Loucy (cell line): Measurements from ENCODE around the gene COL5A1.

Experiments used
- H2AFZ ChIP-seq: fragments of 200-600 bp; sonication (generic); 2 replicates; pipeline ENCODE4 v1.6.0; 2016; ENCODE audit warnings: antibody characterized with exemption, mild to moderate bottlenecking, low read length, moderate library complexity
- H3F3A ChIP-seq: fragments of 200-600 bp; 2 replicates; pipeline ENCODE4 v1.6.0; 2016; ENCODE audit warnings: antibody characterized with exemption, low read depth, mild to moderate bottlenecking
- H3K27me3 ChIP-seq: fragments of 200-600 bp; sonication (generic); 2 replicates; pipeline ENCODE4 v1.6.1; 2014; ENCODE audit warnings: low read length, mild to moderate bottlenecking; ENCODE audit not compliant: insufficient read depth, poor library complexity, severe bottlenecking
- H3K36me3 ChIP-seq: fragments of 200-600 bp; sonication (generic); 2 replicates; pipeline ENCODE4 v1.6.1; 2016; ENCODE audit warnings: low read length; ENCODE audit not compliant: insufficient read depth
- H3K4me1 ChIP-seq: fragments of 200-600 bp; sonication (generic); 2 replicates; pipeline ENCODE4 v1.5.1; 2014; ENCODE audit warnings: low read length, mild to moderate bottlenecking; ENCODE audit not compliant: insufficient read depth, poor library complexity, severe bottlenecking
- H3K4me2 ChIP-seq: fragments of 200-600 bp; sonication (generic); 2 replicates; pipeline ENCODE4 v1.6.0; 2014; ENCODE audit warnings: antibody characterized with exemption, low read length, low read depth, mild to moderate bottlenecking; ENCODE audit not compliant: poor library complexity, severe bottlenecking
- H3K4me3 ChIP-seq: fragments of 200-600 bp; sonication (generic); 2 replicates; pipeline ENCODE4 v1.5.1; 2014; ENCODE audit warnings: low read length, mild to moderate bottlenecking, mixed read lengths; ENCODE audit not compliant: poor library complexity, severe bottlenecking
- H3K79me2 ChIP-seq: fragments of 200-600 bp; sonication (generic); 2 replicates; pipeline ENCODE4 v1.6.1; 2014; ENCODE audit warnings: low read length; ENCODE audit not compliant: insufficient read depth
- H3K9ac ChIP-seq: fragments of 200-600 bp; sonication (generic); 2 replicates; pipeline ENCODE4 v1.6.0; 2014; ENCODE audit warnings: mild to moderate bottlenecking, low read depth, low read length, moderate library complexity; ENCODE audit not compliant: poor library complexity, severe bottlenecking
- H3K9me2 ChIP-seq: fragments of 200-600 bp; sonication (generic); replicated peaks from 2 replicates; pipeline ENCODE4 v1.6.1; 2016; ENCODE audit warnings: low read depth, low read length, mixed read lengths
- H3K9me3 ChIP-seq: fragments of 200-600 bp; sonication (generic); 2 replicates; pipeline ENCODE4 v1.6.1; 2014; ENCODE audit warnings: mild to moderate bottlenecking, antibody characterized with exemption, low read length, low read depth; ENCODE audit not compliant: insufficient read depth
- H4K20me1 ChIP-seq: fragments of 200-600 bp; sonication (generic); 2 replicates; pipeline ENCODE4 v1.6.0; 2014; ENCODE audit warnings: antibody characterized with exemption, low read length, mild to moderate bottlenecking; ENCODE audit not compliant: insufficient read depth, poor library complexity, severe bottlenecking
- EZH2phosphoT487 ChIP-seq: fragments of 200-600 bp; IDR thresholded peaks from 2 replicates; pipeline ENCODE4 v1.6.1; 2018; ENCODE audit warnings: antibody characterized with exemption, mild to moderate bottlenecking, moderate library complexity, borderline replicate concordance
- TF ChIP-seq, protein P1 (sequence below): fragments of 200-600 bp; sonication (generic); conservative IDR thresholded peaks from 2 replicates; pipeline ENCODE4 v1.5.1; 2014; ENCODE audit warnings: mild to moderate bottlenecking, antibody characterized with exemption, low read length

Gene COL5A1

DNA sequence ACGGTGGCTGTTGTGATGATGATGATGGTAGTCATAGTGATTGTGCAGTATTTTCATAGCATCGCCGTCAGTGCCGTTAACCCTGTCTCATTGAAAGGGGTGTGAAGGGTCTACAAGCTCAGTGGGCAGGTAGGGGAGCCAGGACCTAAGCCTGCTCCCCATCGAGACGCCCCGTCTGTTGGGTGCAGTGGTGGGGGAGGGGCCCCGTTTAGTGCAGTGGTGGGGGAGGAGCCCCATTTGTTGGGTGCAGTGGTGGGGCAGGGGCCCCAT, 68.6 kb downstream of the COL5A1 start:
- H3K4me2 ChIP-seq, result no peak overlapping the region
- H3K36me3 ChIP-seq, result no peaks in the 10 kb centered on the region
- no peaks in the 10 kb centered on the region for H4K20me1 ChIP-seq
- no peaks in the 10 kb centered on the region for H3K27me3 ChIP-seq
- no peaks in the 10 kb centered on the region for H3K9me2 ChIP-seq
- H3K4me1 ChIP-seq, result peaks cover 36% of the 10 kb centered on the region
- no peaks in the 10 kb centered on the region for H3K79me2 ChIP-seq
- H2AFZ ChIP-seq, result no peak overlapping the region
- H3F3A ChIP-seq, result no peaks in the 10 kb centered on the region
- no peak overlapping the region for H3K9ac ChIP-seq
- no peak for TF ChIP-seq EZH2phosphoT487
- TF ChIP-seq, protein P1, sequence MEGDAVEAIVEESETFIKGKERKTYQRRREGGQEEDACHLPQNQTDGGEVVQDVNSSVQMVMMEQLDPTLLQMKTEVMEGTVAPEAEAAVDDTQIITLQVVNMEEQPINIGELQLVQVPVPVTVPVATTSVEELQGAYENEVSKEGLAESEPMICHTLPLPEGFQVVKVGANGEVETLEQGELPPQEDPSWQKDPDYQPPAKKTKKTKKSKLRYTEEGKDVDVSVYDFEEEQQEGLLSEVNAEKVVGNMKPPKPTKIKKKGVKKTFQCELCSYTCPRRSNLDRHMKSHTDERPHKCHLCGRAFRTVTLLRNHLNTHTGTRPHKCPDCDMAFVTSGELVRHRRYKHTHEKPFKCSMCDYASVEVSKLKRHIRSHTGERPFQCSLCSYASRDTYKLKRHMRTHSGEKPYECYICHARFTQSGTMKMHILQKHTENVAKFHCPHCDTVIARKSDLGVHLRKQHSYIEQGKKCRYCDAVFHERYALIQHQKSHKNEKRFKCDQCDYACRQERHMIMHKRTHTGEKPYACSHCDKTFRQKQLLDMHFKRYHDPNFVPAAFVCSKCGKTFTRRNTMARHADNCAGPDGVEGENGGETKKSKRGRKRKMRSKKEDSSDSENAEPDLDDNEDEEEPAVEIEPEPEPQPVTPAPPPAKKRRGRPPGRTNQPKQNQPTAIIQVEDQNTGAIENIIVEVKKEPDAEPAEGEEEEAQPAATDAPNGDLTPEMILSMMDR, result no peak
- no peaks in the 10 kb centered on the region for H3K9me3 ChIP-seq
- H3K4me3 ChIP-seq, result no peak overlapping the region

DNA sequence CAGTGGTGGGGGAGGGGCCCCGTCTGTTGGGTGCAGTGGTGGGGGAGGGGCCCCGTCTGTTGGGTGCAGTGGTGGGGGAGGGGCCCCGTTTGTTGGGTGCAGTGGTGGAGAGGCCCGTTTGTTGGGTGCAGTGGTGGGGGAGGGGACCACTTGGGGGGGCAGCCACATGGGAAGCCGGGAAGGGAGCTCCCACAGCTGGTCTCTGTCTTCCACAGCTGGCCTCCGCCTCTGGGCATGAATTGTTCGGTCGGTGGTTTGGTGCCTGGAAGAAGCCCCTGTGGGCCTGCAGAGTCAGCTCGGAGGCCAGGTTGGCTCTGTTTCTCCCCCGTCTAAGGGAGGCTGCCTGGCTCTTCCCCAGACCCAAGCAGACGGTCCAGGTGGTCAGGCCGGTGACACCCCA, 69.3 kb downstream of the COL5A1 start:
- Histone ChIP-seq H3K9ac (no peak overlapping the region), H3K27me3 (no peaks in the 10 kb centered on the region), H3K9me2 (no peaks in the 10 kb centered on the region), H2AFZ (no peak overlapping the region), H3K4me1 (peaks cover 36% of the 10 kb centered on the region), H4K20me1 (no peaks in the 10 kb centered on the region), H3K4me2 (no peak overlapping the region), H3K9me3 (no peaks in the 10 kb centered on the region), H3K36me3 (no peaks in the 10 kb centered on the region), H3K79me2 (no peaks in the 10 kb centered on the region), H3K4me3 (no peak overlapping the region), H3F3A (no peaks in the 10 kb centered on the region)
- TF ChIP-seq, protein P1, result no peak
- TF ChIP-seq EZH2phosphoT487, result no peak

DNA sequence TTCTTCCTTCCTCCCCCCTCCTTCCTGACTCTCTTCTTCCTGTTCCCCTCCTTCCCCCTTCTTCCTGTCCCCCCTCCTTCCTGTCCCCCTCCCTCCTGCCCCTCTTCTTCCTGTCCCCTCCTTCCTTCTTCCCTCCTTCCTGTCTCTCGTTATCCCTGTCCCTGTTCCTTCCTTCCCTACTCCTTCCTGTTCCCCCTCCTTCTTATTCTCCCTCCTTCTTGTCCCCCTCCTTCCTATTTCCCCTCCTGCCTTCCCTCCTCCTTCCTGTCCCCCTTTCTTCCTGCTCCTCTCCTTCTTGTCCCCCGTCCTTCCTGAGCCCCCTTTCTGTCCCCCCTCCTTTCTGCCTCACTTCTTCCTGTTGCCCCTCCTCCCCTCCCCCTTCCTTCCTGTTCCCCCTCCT, 70.6 kb downstream of the COL5A1 start:
- Histone ChIP-seq H3K4me2 (no peak overlapping the region), H3K4me1 (peaks cover 27% of the 10 kb centered on the region), H3K9me2 (no peaks in the 10 kb centered on the region), H3F3A (no peaks in the 10 kb centered on the region), H3K4me3 (no peak overlapping the region), H4K20me1 (no peaks in the 10 kb centered on the region), H3K9ac (no peak overlapping the region), H3K79me2 (no peaks in the 10 kb centered on the region), H3K36me3 (no peaks in the 10 kb centered on the region), H3K27me3 (no peaks in the 10 kb centered on the region), H2AFZ (no peak overlapping the region), H3K9me3 (no peaks in the 10 kb centered on the region)
- TF ChIP-seq, protein P1, result no peak
- no peak for TF ChIP-seq EZH2phosphoT487
